HepG2 (cell line): Measurements from ENCODE around the gene AGTRAP. TPM values are rescaled to one million over a fixed set of nuclear protein-coding genes. Genes with fewer than 3 reads are reported as not detected.

ENCODE experiments used
- ATAC-seq: fragments of 200-7000 bp; cut with Tn5 transposase; 3 replicates; pipeline ENCODE4 v1.9.1; 2020; ENCODE audit warnings: mild to moderate bottlenecking, moderate library complexity
- BruUV-seq: library from RNA; stranded (reverse); fragments of 400-500 nt; replicated peaks from 2 replicates; lab custom pipeline; 2021; lab: Mats Ljungman, UMichigan
- CTCF ChIA-PET: fragments of 300-600 bp; formaldehyde crosslinking; extraction: SDS; loops from one replicate; lab custom pipeline; 2021; ENCODE audit warnings: low total read pairs, inconsistent platforms, low intra/inter-chr PET ratio; lab: Yijun Ruan, JAX
- POLR2A ChIA-PET: fragments of 350-600 bp; sonication (Branson Sonifier 250); formaldehyde crosslinking; loops from one replicate; lab custom pipeline; 2020; ENCODE audit warnings: antibody characterized with exemption, inconsistent platforms; lab: Yijun Ruan, JAX
- DNase-seq: peaks from one replicate; pipeline ENCODE4 v3.0.0-alpha.2; 2015; ENCODE audit warnings: low spot score
- FAIRE-seq: peaks from 3 replicates; lab custom pipeline; 2011; peaks lifted over from hg19 to GRCh38; lab: Jason Lieb, UNC
- H2AFZ ChIP-seq: one replicate; pipeline ENCODE4 v1.6.1; 2011; ENCODE audit warnings: low read length, inconsistent platforms
- H3K27ac ChIP-seq: fragments of 300-600 bp; 3 replicates; pipeline ENCODE4 v1.8.0; 2011; ENCODE audit warnings: mixed run types, mild to moderate bottlenecking, mixed read lengths, low read length, inconsistent platforms; ENCODE audit not compliant: insufficient read depth; ENCODE audit errors: extremely low read length
- H3K27me3 ChIP-seq, 2 experiments: fragments of 200-600 bp in 1 of 2; 2 replicates in 1 of 2; 3 replicates in 1 of 2; pipeline versions ENCODE4 v1.6.0 to v1.8.0; 2011; ENCODE audit warnings: low read length in 2 of 2, mild to moderate bottlenecking in 2 of 2, moderate library complexity in 2 of 2, inconsistent platforms in 1 of 2; ENCODE audit not compliant: insufficient read depth in 2 of 2, control insufficient read depth in 1 of 2
- H3K36me3 ChIP-seq, 2 experiments: fragments of 200-600 bp in 1 of 2; replicated peaks in 1 of 2; 2 replicates in 1 of 2; 3 replicates in 1 of 2; pipeline versions ENCODE4 v1.5.1 to v1.8.0; 2011; ENCODE audit warnings: low read length in 2 of 2, inconsistent platforms in 1 of 2; ENCODE audit not compliant: insufficient read depth in 2 of 2, control insufficient read depth in 1 of 2
- H3K4me1 ChIP-seq: 2 replicates; pipeline ENCODE4 v1.5.1; 2012; ENCODE audit warnings: low read length, inconsistent platforms; ENCODE audit not compliant: insufficient read depth
- H3K4me2 ChIP-seq: 2 replicates; pipeline ENCODE4 v1.6.0; 2011; ENCODE audit warnings: low read depth, low read length, inconsistent platforms
- H3K4me3 ChIP-seq, 3 experiments: fragments of 200-600 bp in 1 of 3; sonication (generic), shearing (Covaris generic) in 1 of 3; replicated peaks in 1 of 3; 2 replicates each; pipeline ENCODE4 v1.5.1; 2011 to 2016; ENCODE audit warnings: low read length in 3 of 3, inconsistent platforms in 2 of 3, low read depth in 2 of 3, mild to moderate bottlenecking in 2 of 3, control low read depth in 1 of 3, mixed read lengths in 1 of 3; ENCODE audit not compliant: insufficient read depth in 1 of 3
- H3K79me2 ChIP-seq: one replicate; pipeline ENCODE4 v1.6.1; 2011; ENCODE audit warnings: low read length, inconsistent platforms; ENCODE audit not compliant: insufficient read depth
- H3K9ac ChIP-seq: 2 replicates; pipeline ENCODE4 v1.6.0; 2011; ENCODE audit warnings: mild to moderate bottlenecking, low read depth, low read length, inconsistent platforms; ENCODE audit not compliant: insufficient read depth
- H3K9me3 ChIP-seq: 2 replicates; pipeline ENCODE4 v1.5.1; 2012; ENCODE audit warnings: mild to moderate bottlenecking, low read length
- H4K20me1 ChIP-seq: 2 replicates; pipeline ENCODE4 v1.6.0; 2011; ENCODE audit warnings: inconsistent platforms, mild to moderate bottlenecking, low read length, moderate library complexity; ENCODE audit not compliant: insufficient read depth
- HOMEZ ChIP-seq: IDR thresholded peaks from 2 replicates; pipeline ENCODE4 v1.6.1; 2016; ENCODE audit warnings: low read depth
- MIER3 ChIP-seq: IDR thresholded peaks from 2 replicates; pipeline ENCODE4 v1.6.1; 2016; ENCODE audit warnings: missing compliant biosample characterization, borderline replicate concordance
- SMAD9 ChIP-seq: sonication (generic); formaldehyde crosslinking; IDR thresholded peaks from 2 replicates; pipeline ENCODE4 v1.5.1; 2020; ENCODE audit warnings: mild to moderate bottlenecking, missing genetic modification reagents
- TOE1 ChIP-seq: sonication (generic); formaldehyde crosslinking; IDR thresholded peaks from 2 replicates; pipeline ENCODE4 v1.4.0; 2020; ENCODE audit warnings: mild to moderate bottlenecking, missing genetic modification reagents
- ZBTB14 ChIP-seq: sonication (generic); formaldehyde crosslinking; IDR thresholded peaks from 2 replicates; pipeline ENCODE4 v1.4.0; 2020; ENCODE audit warnings: missing genetic modification reagents
- ZBTB40 ChIP-seq, 2 experiments: fragments of 450-650 bp in 1 of 2; sonication (generic) in 1 of 2; formaldehyde crosslinking in 1 of 2; IDR thresholded peaks; 2 replicates each; pipeline versions ENCODE4 v1.6.1 to v1.8.0; 2016 to 2022; ENCODE audit warnings: antibody characterized with exemption in 1 of 2, mild to moderate bottlenecking in 1 of 2, missing genetic modification reagents in 1 of 2
- ZFP90 ChIP-seq: sonication (generic); formaldehyde crosslinking; IDR thresholded peaks from 2 replicates; pipeline ENCODE4 v1.8.0; 2022; ENCODE audit warnings: missing genetic modification reagents, mild to moderate bottlenecking, inconsistent platforms, borderline replicate concordance
- ZMYM3 ChIP-seq: sonication (generic); formaldehyde crosslinking; IDR thresholded peaks from 2 replicates; pipeline ENCODE4 v1.5.1; 2020; ENCODE audit warnings: mild to moderate bottlenecking, missing genetic modification reagents
- ZNF180 ChIP-seq: sonication (generic); formaldehyde crosslinking; IDR thresholded peaks from 2 replicates; pipeline ENCODE4 v1.4.0; 2020; ENCODE audit warnings: low read depth, missing genetic modification reagents, borderline replicate concordance
- ZNF333 ChIP-seq: sonication (generic); formaldehyde crosslinking; IDR thresholded peaks from 2 replicates; pipeline ENCODE4 v1.4.0; 2020; ENCODE audit warnings: mild to moderate bottlenecking, missing genetic modification reagents, borderline replicate concordance
- ZNF879 ChIP-seq: sonication (generic); formaldehyde crosslinking; IDR thresholded peaks from 2 replicates; pipeline ENCODE4 v1.8.1; 2023; ENCODE audit warnings: missing genetic modification reagents
- WGBS: methylation state at CpG from one replicate; pipeline ENCODE4 v1.1.6; 2017; ENCODE audit warnings: low lambda C conversion rate; 5-methylcytosine and 5-hydroxymethylcytosine counted together
- in situ Hi-C: cut with HindIII; loops from 2 replicates; pipeline ENCODE4 v1.10.0; 2017; ENCODE audit warnings: low pct_unique_long_range_greater_than_20kb; ENCODE audit not compliant: extremely low pct_ligation_motif_present
- intact Hi-C: fragments of 100-400 bp; cut with micrococcal nuclease; formaldehyde crosslinking; loops from one replicate; pipeline ENCODE4 v1.10.0; 2022; ENCODE audit not compliant: unreplicated experiment
- polyA plus RNA-seq, 8 experiments: library from polyadenylated mRNA; depleted of rRNA in 3 of 8; stranded (reverse) in 7 of 8; unstranded in 1 of 8; fragments of >200 nt; fragmentation: Illumina TruSeq in 4 of 8; extraction: Trizol in 4 of 8; gene quantifications; 2 replicates each; pipeline versions ENCODE4 v1.2.1 to v1.2.3, GENCODE V29; 2011 to 2016; ENCODE audit warnings: low read depth in 4 of 8, missing spikeins in 1 of 8, mixed read lengths in 1 of 8; ENCODE audit not compliant: insufficient read depth in 1 of 8
- total RNA-seq, 5 experiments: library from RNA; depleted of rRNA; stranded (reverse); fragments of >200 nt; fragmentation: Illumina TruSeq; extraction: Trizol; gene quantifications; 2 replicates each; pipeline ENCODE4 v1.2.3, GENCODE V29; 2016; ENCODE audit warnings: low read depth in 1 of 5

AGTRAP gene
- total and polyA plus RNA-seq, 2 of the 13 experiments (the other 11 are each of a cell fraction or from before 2014, with no cell fraction given), result 28.3 to 32.0 TPM

- Histone ChIP-seq H3K79me2 (no peaks in the 10 kb centered on the region), H3K27ac (no peak overlapping the region), H3K36me3 (0 out of 5 replicates have a peak, but pooled peaks cover 4 to 6% of the 10 kb centered on the region in 2 experiments), H3K9ac (no peak overlapping the region), H3K4me3 (no peak overlapping the region), H2AFZ (no peak overlapping the region), H4K20me1 (no peaks in the 10 kb centered on the region), H3K4me1 (peaks cover 16% of the 10 kb centered on the region), H3K27me3 (no peaks in the 10 kb centered on the region), H3K9me3 (no peaks in the 10 kb centered on the region), H3K4me2 (no peak overlapping the region)
- no peak for ATAC-seq
- 87% methylated on average over 17 of the region's 19 CpGs for WGBS
- FAIRE-seq, result no peak
- BruUV-seq, result no TSS peak
- no peak for DNase-seq
- intact Hi-C loops (no loop called here), in situ Hi-C loops (no loop called here)
- POLR2A ChIA-PET, result no interaction called here
- CTCF ChIA-PET, result no interaction called here
- no peak for TF ChIP-seq ZMYM3 (CRISPR knock-in tag)
- no peak for TF ChIP-seq ZNF879
- TF ChIP-seq SMAD9, result no peak
- TF ChIP-seq MIER3 (CRISPR knock-in tag), result no peak
- no peak for TF ChIP-seq ZFP90 (CRISPR knock-in tag)
- TF ChIP-seq ZBTB40 (IDR thresholded peaks at IDR 0.05), result no peak
- TF ChIP-seq ZBTB40 (CRISPR knock-in tag; IDR thresholded peaks at IDR 0.05), result no peak
- TF ChIP-seq ZNF180 (CRISPR knock-in tag), result no peak
- no peak for TF ChIP-seq TOE1
- no peak for TF ChIP-seq ZNF333 (CRISPR knock-in tag)
- no peak for TF ChIP-seq ZBTB14 (CRISPR knock-in tag)
- no peak for TF ChIP-seq HOMEZ (CRISPR knock-in tag)
Observed at GRCh38 chr1:11790880-11791715, 55.2 kb downstream of the AGTRAP start.
